Islet precursor cell (in vitro differentiated cells): ENCODE results near the gene HENMT1.

Experiments
- DNase-seq: peaks from one replicate; pipeline ENCODE4 v3.0.0-alpha.2; 2018

The HENMT1 gene

GRCh38 chr1:108624069-108624468, 36.8 kb downstream of the HENMT1 start:
- no peak for DNase-seq

GRCh38 chr1:108617724-108618056, 43.2 kb downstream of the HENMT1 start:
- DNase-seq: no peak

- no peak for DNase-seq
Measured at GRCh38 chr1:108617008-108617723, 43.7 kb downstream of the HENMT1 start.

GRCh38 chr1:108615544-108615943, 45.3 kb downstream of the HENMT1 start:
- no peak for DNase-seq

- DNase-seq: no peak
Measured at GRCh38 chr1:108612496-108612895, 48.4 kb downstream of the HENMT1 start.

GRCh38 chr1:108611984-108612383, 48.9 kb downstream of the HENMT1 start:
- no peak for DNase-seq

GRCh38 chr1:108610073-108610472, 50.8 kb downstream of the HENMT1 start:
- no peak for DNase-seq

- DNase-seq: no peak
Measured at GRCh38 chr1:108609483-108610049, 51.3 kb downstream of the HENMT1 start.

- no peak for DNase-seq
Measured at GRCh38 chr1:108606478-108606877, 54.4 kb downstream of the HENMT1 start.

GRCh38 chr1:108605633-108606032, 55.3 kb downstream of the HENMT1 start:
- no peak for DNase-seq

GRCh38 chr1:108601708-108602410, 59.0 kb downstream of the HENMT1 start:
- peak; percentile 70 for DNase-seq

GRCh38 chr1:108600504-108600903, 60.4 kb downstream of the HENMT1 start:
- no peak for DNase-seq

- DNase-seq: no peak
Measured at GRCh38 chr1:108598340-108598739, 62.6 kb downstream of the HENMT1 start.
